Transverse colon (tissue), 4 donors: Measurements from ENCODE around the gene ACSS2. TPM values are rescaled to one million over a fixed set of nuclear protein-coding genes. Genes with fewer than 3 reads are reported as not detected.

Experiments used
- DNase-seq: peaks from one replicate; pipeline ENCODE4 v3.0.0-alpha.2; 2019
- H3K27ac ChIP-seq, 4 donors: fragments of 200-600 bp; sonication (generic); 2 replicates each; pipeline ENCODE4 v1.5.1; 2016 to 2018; ENCODE audit warnings: inconsistent platforms in 4 of 4
- H3K27me3 ChIP-seq: fragments of 200-600 bp; sonication (generic); 2 replicates; pipeline ENCODE4 v1.5.1; 2017; ENCODE audit warnings: inconsistent platforms
- H3K36me3 ChIP-seq, 4 donors: fragments of 200-600 bp; sonication (generic); 2 replicates each; pipeline ENCODE4 v1.5.1; 2017 to 2019; ENCODE audit warnings: inconsistent platforms in 4 of 4
- H3K4me1 ChIP-seq, 4 donors: fragments of 200-600 bp; sonication (generic); 2 replicates each; pipeline ENCODE4 v1.5.1; 2017 to 2020; ENCODE audit warnings: inconsistent platforms in 4 of 4
- H3K4me3 ChIP-seq, 4 donors: fragments of 200-600 bp; sonication (generic); 1 replicate in 1 of 4; 2 replicates in 3 of 4; pipeline versions ENCODE4 v1.5.1 to v1.6.1; 2017 to 2019; ENCODE audit warnings: inconsistent platforms in 4 of 4
- H3K9me3 ChIP-seq, 2 donors: fragments of 200-600 bp; sonication (generic); 2 replicates each; pipeline ENCODE4 v1.5.1; 2017 to 2019; ENCODE audit warnings: inconsistent platforms in 2 of 2
- CTCF ChIP-seq, 5 experiments: fragments of 200-600 bp in 3 of 5; fragments of 450-650 bp in 2 of 5; sonication (generic) in 3 of 5; IDR thresholded peaks; 1 replicate in 2 of 5; 2 replicates in 3 of 5; pipeline ENCODE4 v1.5.1; 2016 to 2017; ENCODE audit warnings: antibody characterized with exemption in 5 of 5, inconsistent platforms in 3 of 5, mild to moderate bottlenecking in 2 of 5, moderate library complexity in 1 of 5
- EP300 ChIP-seq: sonication (generic); formaldehyde crosslinking; IDR thresholded peaks from one replicate; pipeline ENCODE4 v1.6.1; 2017; ENCODE audit warnings: antibody characterized with exemption, low read depth
- POLR2A ChIP-seq: fragments of 450-650 bp; IDR thresholded peaks from one replicate; pipeline ENCODE4 v1.6.1; 2016; ENCODE audit warnings: antibody characterized with exemption, mild to moderate bottlenecking, moderate library complexity
- POLR2AphosphoS5 ChIP-seq, 3 donors: sonication (generic); formaldehyde crosslinking; IDR thresholded peaks; one replicate each; pipeline ENCODE4 v1.6.1; 2016; ENCODE audit warnings: antibody characterized with exemption in 3 of 3
- WGBS, 2 donors: methylation state at CpG; one replicate each; pipeline ENCODE4 v1.1.5; 2018; ENCODE audit warnings: low coverage in 1 of 2; 5-methylcytosine and 5-hydroxymethylcytosine counted together
- in situ Hi-C, 4 donors: fragments of 200-750 bp; cut with MboI; loops; one replicate each; pipeline versions ENCODE4 v1.15.0 to v1.15.1; 2017; ENCODE audit warnings: low sequenced_read_pairs in 3 of 4, low pct_ligation_motif_present in 1 of 4, low pct_unique_long_range_greater_than_20kb in 1 of 4
- intact Hi-C: fragments of 100-400 bp; cut with DNase I; formaldehyde crosslinking; loops from one replicate; pipeline ENCODE4 v1.15.1; 2023; ENCODE audit warnings: low total_unique reads
- total RNA-seq, 4 donors: library from RNA; depleted of rRNA; stranded (reverse); fragments of >200 nt; gene quantifications; one replicate each; pipeline ENCODE4 v1.1.0, GENCODE V29; 2016

ACSS2 gene
- total RNA-seq, 4 donors from 2014 or later = 257 to 393 (median 359) TPM

GRCh38 chr20:34971561-34972235, 95.3 kb downstream of the ACSS2 start:
- WGBS, 2 donors = 80 to 84% methylated on average over 1 to 10 of the region's 10 CpGs
- H3K36me3 ChIP-seq = no peaks in the 10 kb centered on the region
- TF ChIP-seq CTCF (IDR thresholded peaks at IDR 0.05) = no peak
- no peak for TF ChIP-seq POLR2A
- no peak for TF ChIP-seq EP300
- no peak for TF ChIP-seq POLR2AphosphoS5 (IDR thresholded peaks at IDR 0.05)
- no peaks in the 10 kb centered on the region for H3K27me3 ChIP-seq
- intact Hi-C loops = no loop called here
- no peak overlapping the region for H3K27ac ChIP-seq
- no peak overlapping the region for H3K4me3 ChIP-seq
- no peak for DNase-seq
- no peaks in the 10 kb centered on the region for H3K9me3 ChIP-seq
- H3K4me1 ChIP-seq = no peaks in the 10 kb centered on the region
- in situ Hi-C loops = no loop called here

DNA sequence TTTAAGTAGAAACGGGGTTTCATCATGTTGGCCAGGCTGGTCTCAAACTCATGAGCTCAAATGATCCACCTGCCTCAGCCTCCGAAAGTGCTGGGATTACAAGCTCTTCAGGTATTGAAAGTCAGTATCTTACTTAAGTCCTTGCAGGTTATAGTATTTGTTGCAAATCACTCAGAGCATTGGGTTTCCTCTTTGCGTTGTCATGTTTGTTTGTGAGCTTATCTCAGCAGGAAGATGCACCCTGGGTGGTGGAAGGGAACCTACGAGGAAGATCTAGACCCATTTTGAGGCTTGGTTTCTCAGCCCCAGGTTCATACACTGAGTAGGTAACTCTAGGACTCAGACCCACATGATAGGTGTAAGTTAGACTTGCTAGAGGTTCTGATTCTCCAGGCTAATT, 97.8 kb downstream of the ACSS2 start:
- Histone ChIP-seq H3K27me3 (no peaks in the 10 kb centered on the region), H3K27ac (no peak overlapping the region), H3K4me3 (no peak overlapping the region), H3K9me3 (no peaks in the 10 kb centered on the region), H3K4me1 (no peaks in the 10 kb centered on the region), H3K36me3 (no peaks in the 10 kb centered on the region)
- intact Hi-C loops (no loop called here), in situ Hi-C loops (no loop called here)
- TF ChIP-seq POLR2A (no peak), POLR2AphosphoS5 (IDR thresholded peaks at IDR 0.05) (no peak), CTCF (IDR thresholded peaks at IDR 0.05) (no peak), EP300 (no peak)
- 81 to 100% methylated on average over 1 to 4 of the region's 4 CpGs for WGBS, 2 donors
- no peak for DNase-seq

DNA sequence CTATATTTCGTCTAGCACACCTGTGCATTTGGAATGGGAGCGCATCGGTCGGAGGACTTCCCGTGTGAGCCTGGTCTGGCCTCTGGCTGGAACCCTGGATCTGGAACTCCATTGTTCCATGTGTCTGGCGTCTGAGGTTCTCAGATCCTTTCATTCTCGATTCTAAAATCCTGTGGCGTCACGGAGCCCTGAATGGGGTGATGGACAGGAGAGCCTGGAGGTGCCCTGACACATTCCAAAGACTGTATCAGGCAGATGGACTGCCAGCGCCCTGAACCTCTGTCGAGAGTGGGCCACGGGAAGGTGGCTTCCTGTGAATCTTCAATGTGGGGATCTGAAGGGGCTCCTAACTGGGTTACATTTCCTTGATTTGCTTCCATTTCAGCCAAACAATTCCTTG, 99.9 kb downstream of the ACSS2 start:
- in situ Hi-C loops = no loop called here
- 73 to 78% methylated on average over 3 to 12 of the region's 12 CpGs for WGBS, 2 donors
- H3K36me3 ChIP-seq = no peaks in the 10 kb centered on the region
- H3K4me1 ChIP-seq = peaks cover 0 to 7% (median 2%) of the 10 kb centered on the region in 4 donors
- intact Hi-C loops = no loop called here
- H3K27ac ChIP-seq = no peak overlapping the region
- no peaks in the 10 kb centered on the region for H3K27me3 ChIP-seq
- no peak overlapping the region for H3K4me3 ChIP-seq
- H3K9me3 ChIP-seq = no peaks in the 10 kb centered on the region
- TF ChIP-seq POLR2A (no peak), POLR2AphosphoS5 (IDR thresholded peaks at IDR 0.05) (no peak), EP300 (no peak), CTCF (IDR thresholded peaks at IDR 0.05) (no peak)
- DNase-seq = no peak

Other genes starting within 250 kb of the ACSS2 start
- gene PIGU, start 199.5 kb upstream of the ACSS2 start, total RNA-seq = 10 to 100 TPM in 3 of 4 donors, 1 to 10 TPM in 1; 4.1 to 28.7 (median 16.8) TPM
- gene TP53INP2, start 172.3 kb upstream of the ACSS2 start, total RNA-seq = 10 to 100 TPM; 12.9 to 80.8 (median 57.9) TPM
- 10 to 100 TPM; 34.8 to 81.8 (median 44.2) TPM for gene NCOA6, start 51.0 kb upstream of the ACSS2 start, total RNA-seq
- gene GGT7, start 3.8 kb upstream of the ACSS2 start, total RNA-seq = 10 to 100 TPM; 11.2 to 19.1 (median 15.1) TPM
- 100 to 1,000 TPM; 125 to 364 (median 129) TPM for gene GSS, start 79.2 kb downstream of the ACSS2 start, total RNA-seq
- under 1 TPM; 0.20 to 0.75 (median 0.52) TPM for gene MYH7B, start 79.3 kb downstream of the ACSS2 start, total RNA-seq
- gene TRPC4AP, start 216.2 kb downstream of the ACSS2 start, total RNA-seq = 10 to 100 TPM; 57.3 to 85.3 (median 70.1) TPM